Stimulated activated CD8-positive, alpha-beta memory T cell treated with anti-CD3 and anti-CD28 coated beads, Interleukin-12 subunit alpha, Interleukin-12 subunit beta, amount 100 ng/mL, for 1 hour (primary cell): ENCODE data around the gene GPR132.

Source experiments
- DNase-seq: peaks from one replicate; pipeline ENCODE4 v3.0.0-alpha.2; 2020; ENCODE audit warnings: low read depth

GPR132 gene

DNA sequence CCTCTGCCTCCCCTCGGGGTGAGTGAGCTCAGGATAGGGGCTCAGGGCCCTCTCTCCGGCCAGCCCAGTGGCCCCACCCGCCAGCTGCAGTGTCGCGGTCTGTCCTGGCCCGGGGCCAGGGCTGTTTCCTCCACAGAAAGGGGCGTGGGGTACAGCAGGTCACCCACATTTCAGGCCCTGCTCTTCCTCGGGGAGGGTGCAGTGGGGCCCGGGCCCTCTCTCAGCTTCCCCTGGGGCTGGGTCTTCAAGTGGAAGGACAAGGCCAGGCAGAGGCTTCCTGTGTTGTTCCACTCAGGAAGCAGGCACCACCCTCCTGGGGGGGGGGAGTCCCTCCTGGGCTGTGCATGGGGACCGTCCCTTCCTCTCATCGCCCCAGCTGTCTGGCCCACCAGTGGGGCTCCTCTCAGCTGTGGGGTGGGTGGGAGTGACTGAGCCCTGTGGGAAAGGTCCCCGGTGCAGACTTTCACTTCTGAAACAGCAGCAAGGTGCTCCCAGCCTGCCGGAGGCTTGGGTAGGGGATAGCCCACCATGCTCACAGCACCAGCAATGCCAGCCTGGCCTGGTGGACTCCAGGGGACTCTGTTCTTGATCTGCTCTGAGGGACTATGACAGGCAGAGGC is 3.7 kb downstream of the GPR132 start:
- no peak for DNase-seq

DNA sequence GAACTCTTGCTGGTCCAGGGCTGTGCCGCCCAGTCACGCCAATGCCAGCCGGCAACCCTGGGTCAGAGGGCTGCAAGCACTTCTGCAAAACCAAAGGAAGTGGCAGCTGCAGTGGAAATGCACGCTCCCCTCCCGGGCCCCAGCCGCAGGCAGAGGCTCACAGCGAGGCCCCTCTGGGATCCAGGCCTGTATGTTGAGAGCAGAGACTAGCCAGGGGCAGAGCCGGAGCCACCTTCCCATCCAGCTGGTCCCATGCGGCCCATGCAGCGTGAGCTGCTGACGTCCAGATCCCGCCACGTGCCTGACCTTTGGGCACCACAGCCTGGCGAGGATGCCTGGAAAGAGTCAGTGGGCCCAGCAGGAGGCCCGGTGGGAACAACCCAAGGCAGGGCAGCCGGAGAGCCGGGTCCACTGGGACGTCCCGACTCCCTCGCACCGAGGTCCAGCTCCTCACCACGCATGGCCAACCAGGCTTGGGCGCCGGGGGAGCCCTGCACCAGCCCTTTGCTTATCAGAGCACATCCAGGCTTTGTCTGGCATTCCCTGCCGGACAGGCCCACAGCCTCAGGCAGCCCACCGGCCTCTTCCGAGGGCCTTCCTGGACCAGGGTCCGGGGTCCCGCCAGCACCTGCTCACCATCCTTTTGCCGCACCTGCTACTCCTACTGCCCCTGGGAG is 4.3 kb downstream of the GPR132 start:
- no peak for DNase-seq

DNA sequence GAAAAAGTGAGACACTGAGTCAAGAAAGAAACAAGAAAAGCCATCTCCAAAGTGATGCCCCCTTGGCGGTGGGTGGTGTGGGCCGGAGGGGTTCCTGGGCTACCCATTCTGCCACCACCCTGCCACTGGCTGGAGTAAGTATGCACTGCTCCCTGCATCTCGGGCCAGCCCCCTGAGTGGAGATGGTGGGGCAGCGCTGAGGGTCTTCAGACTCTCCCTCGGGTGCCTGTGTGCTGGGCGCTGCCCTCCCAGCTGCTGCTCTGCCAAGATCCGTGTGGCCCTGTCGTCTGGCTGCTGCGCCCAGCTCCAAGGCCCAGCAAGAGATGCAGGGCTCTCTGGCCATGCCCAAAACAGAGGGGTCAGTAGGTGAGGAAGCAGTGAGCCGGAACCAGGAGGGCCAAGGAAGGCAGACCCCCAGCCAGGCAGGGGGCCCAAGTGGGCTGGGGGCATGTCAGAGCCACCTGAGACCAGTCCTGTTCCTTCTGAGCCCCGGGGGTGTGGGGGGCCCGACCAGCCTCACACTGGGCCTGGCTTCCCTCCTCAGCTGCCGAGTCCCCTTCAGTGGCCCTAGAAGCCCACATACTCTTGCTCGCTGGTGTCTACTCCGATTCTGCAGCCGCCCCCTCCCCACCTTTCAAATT is 5.2 kb downstream of the GPR132 start:
- no peak for DNase-seq

DNA sequence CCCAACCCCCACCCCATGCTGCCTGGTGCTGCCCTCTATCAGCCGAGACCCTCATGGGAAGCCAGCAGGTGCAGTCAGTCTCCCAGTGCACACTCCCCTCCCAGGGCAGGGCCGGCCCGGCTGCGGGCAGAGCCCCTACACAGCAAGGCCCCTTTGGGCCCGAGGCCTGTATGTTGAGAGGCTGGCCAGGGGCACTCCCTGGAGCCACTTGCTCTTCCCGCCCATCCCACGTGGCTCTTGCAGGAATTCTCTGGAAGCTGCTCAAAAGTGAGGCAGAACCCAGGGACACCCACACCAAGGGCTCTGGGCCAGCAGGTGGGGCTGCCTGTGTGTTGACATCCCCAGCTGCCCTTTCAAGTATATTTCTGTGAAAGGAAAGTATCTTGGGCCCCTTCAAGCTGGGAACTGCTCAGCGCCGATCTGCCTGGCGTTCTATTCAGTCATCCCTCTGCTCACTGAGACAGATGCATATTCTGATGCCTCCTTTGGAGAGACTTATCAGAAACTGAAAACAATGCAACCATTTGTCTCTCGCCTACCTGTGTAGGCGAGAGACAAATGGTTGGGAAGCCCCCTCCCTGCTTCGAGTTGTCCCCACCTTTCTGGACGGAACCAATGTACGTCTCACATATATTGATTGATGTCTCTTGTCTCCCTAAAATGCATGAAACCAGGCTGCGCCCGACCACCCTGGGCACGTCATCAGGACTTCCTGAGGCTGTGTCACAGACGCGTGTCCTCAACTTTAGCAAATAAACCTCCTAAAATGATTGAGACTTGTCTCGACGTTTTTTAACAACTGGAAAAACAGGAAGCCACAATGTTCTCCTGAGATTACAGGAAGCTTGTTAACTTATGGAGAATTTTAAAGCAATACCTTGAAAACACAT is 6.0 kb downstream of the GPR132 start:
- DNase-seq: no peak

DNA sequence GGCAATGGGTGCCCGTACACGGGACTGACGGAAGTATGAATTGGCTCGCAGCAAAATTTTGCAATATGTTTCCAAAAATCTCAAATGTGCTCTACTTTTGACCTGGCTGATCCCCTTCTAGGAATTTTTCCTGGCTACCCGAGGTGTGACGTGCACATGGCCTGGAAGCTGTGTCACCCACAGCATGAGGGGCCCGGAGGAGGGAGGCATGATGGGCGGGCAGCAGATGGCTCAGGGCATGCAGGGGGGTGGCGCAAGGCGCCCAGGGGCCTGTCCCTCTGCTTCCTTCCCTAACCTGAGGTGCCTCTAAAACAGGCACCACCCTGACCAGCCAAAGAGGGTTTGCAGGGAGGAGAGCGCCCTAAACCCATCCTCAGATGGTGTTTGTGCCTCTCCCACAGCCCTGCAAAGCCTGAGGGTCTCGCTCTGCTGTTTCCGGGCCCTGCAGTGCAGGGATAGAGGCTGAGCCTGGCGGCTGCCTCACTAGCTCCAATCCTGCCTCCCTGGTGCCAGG is 6.7 kb downstream of the GPR132 start:
- no peak for DNase-seq

DNA sequence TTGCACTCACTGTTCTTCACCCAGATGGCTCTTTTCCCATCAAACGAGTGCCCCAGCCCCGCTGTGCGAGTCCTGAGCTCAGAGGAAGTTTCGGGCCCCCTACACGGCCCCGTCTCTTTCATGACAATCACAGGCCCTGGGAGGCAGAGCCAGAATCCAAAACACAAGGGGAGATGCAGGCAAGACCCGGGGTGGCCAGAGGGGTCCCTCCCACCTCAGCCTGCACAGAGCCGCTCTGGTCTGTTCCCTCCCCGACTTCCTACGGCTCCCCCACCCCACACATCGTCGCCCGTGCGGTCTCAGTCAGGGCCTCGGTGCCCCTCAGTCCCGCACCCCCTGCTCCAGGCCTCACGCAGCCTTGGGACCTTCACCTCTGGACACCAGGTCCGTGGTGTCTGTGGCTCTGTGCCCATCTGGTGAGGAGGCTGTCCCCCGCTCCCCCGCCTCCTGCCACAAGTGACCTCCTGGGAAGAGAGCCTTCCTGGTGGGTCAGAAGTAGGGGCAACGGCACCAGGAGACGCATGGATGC is 8.9 kb downstream of the GPR132 start:
- no peak for DNase-seq

DNA sequence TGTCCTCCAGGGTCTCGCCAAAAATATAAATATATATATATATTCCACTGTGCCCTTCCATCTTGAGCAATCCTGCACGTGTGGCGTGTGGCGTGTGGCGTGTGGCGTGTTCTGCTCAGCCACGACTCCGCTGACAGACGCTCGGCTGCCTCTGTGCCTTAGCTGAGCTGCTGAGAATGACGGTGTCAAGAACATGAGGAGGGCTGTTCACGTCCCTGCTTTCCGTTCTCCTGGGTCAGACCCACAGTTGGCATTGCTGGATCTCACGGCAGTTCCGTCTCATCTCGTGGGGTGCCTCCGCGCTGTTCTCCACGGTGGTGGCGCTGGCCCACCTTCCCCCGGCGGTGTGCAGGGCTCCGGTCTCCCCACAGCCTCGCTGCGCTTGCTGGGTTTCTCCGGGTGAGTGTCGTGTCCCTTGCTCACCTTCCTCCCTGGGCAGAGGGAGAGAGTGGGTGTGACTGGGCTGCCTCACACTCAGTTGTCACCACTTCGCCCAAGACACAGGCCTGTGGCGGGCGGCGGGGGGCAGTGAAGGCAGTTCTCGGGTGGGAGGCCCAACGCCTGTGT is 9.4 kb downstream of the GPR132 start:
- no peak for DNase-seq

DNA sequence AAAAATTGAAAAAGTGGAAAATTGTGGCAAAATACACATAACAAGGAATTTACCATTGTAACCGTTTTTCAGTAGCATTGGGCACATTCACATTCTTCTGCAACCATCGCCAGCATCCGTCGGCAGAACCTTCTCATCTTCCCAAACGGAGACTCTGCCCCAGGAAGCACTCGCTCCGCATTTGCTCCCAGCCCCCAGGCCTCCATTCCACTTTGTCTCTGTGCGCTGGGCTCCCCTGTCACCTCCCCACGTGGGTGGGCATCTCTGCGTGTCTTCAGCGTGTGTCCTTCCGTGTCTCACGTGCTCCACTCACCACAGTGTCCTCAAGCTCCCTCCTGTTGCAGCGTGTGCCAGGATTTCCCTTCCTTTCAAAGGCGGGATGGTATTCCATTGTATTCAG is 9.9 kb downstream of the GPR132 start:
- DNase-seq: no peak

DNA sequence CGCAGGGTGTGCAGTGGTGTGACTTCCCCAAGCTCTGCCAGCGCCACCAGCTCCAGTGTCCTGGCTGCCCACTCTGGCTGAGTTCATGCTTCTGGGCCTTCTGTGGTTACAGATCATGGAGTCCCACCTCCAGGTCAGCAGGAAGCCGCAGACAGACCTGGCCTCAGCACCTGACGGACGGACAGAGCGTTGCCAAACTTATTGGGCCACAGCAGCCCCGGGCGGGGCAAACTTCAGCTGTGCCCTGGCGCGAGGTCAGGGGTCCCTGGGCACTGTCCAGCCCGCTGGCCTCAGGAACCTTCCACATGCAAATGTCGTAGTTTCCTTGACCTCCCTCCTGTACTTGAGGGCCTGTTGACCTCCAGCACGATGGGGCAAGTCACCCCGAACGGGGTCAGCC is 11.2 kb downstream of the GPR132 start:
- no peak for DNase-seq

DNA sequence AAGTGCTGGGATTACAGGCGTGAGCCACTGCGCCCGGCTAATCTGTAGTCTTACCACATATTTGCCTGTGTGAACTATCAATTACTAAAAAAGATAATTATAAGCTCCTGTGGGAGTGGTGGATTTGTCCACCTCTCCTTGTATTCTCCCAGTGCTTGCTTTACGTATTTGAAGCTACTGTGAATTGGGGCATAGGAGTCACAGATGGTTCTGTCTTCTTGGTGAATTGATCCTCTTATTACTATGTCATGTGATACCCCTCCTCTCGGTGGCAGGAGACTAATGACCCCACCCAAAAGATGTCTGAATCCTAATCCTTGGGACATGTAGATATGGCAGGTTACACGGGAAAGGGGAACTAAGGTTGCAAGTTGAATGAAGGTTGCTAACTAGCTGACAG is 11.8 kb downstream of the GPR132 start:
- no peak for DNase-seq

DNA sequence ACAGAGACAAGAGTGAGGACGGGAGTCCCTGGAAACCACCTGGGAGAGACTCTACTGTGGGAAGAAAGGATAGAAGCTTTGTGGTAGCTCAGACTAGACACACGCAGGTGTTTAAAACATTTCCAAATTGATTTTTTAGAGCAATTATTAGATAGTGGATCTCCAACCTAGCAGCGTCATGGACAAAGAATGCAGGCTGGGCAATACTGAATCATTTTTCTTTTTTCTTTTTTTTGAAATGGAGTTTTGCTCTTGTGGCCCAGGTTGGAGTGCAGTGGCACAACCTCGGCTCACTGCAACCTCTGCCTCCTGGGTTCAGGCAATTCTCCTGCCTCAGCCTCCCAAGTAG is 13.1 kb downstream of the GPR132 start:
- DNase-seq: no peak

DNA sequence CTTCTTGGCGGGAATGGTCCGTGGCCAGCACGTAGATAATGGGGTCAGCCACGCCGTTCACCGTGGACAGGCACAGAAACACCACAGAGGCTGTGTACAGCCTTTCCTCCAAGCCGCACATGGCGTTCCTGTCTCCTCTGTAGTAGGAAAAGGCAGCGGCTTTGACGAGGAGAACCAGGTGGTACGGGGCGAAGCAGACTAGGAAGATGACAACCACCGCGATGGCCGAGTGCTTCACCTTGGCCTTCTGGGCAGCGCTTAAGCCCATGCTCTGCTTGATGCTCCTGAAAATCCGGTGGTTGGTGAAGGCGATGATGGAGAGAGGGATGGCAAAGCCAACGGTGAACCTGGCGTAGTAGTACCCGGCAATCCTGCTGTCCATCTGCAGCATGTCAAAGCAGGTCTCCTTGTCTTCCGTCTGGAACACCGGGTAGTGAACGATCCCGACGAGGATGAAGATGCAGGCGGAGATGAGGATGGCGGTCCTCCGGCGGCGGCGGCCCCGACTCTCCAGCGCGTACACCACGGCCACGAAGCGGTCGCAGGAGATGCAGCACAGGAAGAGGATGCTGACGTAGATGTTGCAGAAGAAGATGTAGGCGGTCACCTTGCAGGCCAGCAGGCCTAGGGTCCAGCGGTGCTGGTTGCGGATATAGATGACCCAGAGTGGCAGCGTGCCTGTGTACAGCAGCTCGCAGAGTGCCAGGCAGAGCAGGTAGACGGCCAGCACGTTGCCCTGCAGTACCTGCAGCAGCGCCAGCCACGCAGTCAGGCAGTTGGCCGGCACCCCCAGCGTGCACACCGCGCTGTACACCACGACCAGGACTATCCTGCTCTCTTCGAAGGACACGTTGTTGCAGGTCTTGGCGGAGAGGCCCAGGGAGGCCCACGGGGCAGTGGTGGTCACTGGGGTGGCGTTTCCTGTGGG is 13.8 kb downstream of the GPR132 start:
- DNase-seq: no peak

DNA sequence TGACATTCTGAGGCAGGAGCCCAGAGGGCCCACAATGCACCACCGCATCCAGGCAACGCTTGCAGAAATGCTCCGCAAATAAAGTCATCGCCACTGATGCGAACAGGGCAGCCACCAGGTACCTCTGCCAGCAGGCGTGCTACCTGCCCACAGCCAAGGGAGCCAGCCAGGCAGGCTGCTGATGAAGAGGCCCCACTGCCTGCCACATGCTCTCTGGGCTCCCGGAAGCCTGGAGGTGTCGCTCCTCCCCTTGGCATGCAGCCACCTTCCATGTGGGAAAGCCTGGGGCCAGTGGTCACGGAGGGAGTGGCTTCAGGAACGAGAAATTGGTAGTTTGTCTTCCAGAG is 14.7 kb downstream of the GPR132 start:
- DNase-seq: no peak

DNA sequence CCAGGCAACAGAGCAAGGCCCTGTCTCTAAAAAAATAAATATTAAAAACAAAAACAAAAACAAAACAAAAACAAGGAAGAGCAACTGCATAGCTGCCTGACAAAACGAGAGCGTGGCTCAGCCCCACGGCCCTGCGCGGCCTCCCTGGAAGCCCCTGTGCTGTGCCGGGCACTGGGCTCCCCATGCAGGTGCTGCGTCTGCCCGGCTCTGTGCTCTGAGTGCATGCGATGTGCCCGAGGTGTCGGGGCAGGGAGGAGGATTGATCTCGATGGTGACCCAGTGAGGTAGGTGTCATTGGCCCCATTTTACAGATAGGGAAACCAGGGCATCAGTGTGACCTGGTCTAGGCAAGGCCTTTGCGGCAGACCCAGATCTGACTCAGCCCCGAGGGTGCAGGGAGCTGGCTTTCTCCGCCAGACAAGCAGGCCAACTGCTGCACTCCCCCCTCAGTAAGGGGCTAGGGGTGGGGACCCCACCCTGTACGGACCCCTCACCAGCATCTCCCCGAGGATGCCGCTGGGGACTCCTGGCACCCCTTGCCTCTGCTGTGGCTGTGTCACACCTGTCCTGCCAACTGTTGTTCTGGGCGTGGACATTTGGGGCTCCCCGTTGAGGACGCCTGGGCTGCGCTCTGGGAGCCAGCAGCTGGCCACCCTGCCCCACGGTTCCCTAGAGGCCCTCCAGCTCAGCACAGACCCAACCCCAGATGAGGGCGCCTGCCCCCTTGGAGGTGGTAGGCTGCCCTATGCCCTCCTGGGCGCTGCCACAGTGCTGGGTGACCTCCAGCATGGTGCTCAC is 15.3 kb downstream of the GPR132 start:
- no peak for DNase-seq

DNA sequence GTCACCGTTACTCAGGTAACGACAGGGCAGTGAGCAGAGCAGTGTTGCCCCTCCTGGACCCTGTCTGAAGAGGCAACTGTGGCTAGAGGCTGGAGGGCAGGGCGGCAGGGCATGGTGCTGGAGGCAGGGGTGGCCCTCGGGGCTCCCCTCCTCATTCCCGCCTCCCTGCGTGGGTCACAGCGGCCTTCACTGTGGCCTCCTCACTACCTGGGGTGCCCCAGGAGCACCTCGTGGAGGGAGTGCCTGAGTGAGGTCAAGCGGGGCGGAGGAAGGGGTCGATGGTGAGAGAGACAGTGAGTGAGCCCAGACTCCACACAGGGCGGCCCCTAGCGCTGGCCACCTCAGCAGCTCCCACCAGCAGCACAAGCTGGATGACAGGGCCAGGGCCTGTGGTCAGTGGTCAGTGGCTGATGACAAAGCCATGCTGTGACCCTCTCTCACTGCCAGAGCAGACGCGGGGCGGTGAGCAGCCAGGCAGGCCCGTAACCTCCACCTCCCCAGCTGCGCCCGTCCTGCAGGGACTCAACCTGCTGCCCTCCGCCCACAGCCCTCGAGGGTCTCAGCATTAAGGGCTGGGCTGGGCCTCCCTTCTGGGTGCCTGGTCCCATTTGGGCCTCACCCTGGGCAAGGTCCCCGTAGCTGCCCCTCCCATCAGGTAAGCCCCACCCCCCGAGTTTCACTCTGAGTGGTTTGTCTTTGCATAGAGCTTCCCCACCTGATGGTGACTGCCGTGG is 17.8 kb downstream of the GPR132 start:
- DNase-seq: no peak

DNA sequence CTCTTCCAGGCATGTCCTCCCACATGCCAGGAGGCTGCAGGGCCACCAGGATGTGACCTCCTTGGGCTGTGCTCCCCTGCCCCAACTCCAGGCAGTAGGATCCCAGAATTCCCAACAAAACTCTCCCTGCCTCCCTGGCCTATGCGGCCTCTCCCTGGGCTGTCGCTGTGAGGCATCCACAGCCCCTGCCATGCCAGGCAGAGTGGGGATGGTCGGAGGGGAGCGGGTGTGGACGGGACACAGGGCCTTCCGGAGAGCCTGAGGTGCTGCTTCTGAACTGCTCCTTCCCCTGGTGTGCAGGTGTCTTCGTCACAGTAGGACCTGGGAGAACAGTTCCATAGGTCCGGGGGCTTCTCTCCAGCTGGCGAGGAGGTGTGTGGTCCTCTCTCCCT is 18.3 kb downstream of the GPR132 start:
- no peak for DNase-seq

DNA sequence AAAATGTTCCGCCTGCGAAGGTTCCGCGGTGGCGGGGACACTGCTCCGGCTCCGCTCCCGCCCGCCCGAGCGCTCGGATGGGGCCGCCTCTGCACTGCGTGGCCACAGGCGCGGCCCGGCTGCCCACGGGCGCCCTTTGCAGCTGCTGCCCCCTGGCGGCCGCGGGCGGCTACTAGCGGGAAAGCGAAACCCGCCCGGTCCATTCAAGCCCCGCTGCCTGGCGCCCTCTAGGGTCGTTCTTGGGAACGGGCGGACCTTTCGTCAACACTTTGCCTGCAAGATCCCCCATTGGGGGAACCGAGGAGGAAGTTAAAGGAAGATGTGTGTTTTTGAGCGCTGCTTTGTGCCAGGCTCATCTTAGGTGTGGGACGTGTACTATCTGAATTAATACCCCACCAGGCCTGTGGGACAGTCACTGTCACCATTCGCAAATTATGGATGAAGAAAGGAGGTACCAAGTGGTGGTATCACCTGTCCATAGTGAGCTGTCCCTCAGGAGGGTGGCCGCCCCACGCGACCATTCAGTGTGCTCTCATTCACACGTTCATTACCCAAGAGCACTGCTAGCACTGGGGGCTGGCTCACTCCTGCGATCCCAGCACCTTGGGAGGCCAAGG is 19.4 kb downstream of the GPR132 start:
- DNase-seq: peak; percentile 92

DNA sequence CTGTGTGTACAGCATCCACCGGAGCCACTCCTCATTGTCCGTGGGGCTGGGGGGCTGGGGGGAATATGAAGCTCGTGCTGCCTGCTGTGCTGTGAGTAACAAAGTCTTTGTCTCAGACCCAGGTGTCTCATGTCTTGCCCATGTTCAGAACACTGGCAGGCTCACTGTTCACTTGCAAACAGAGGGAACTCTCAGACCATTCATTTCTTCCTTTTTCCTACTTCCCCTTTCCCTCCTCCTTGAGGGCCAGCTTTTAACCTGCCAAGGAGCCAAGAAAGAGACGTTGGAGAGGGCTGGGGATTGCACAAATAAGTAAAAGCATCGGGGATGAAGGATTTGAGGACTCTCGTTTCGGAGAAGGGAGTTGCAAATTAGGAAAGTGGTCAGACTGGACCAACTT is 21.6 kb downstream of the GPR132 start:
- DNase-seq: no peak

DNA sequence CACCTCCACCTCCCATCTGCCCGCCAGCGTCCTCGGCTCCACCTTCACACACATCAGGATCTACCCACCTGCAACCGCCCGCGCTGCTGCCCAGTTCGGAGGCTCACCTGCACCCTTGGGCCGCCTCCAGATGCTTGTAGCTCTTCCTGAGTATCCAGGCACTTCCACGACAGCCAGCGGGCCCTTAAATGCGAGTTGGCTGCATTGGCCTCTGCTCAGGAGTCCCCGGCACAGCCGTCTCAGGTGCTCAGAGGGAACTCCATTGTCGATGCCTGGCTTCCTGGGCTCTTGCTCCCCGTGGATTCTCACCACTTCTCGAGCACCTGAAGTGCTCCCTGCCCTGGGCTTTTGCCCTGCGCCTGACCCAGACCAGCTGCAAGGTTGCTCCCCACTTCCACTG is 22.4 kb downstream of the GPR132 start:
- no peak for DNase-seq
